C4-2B (cell line): ENCODE results near the gene TDRD3.

Experiments
- ZFX ChIP-seq: fragments of 450-650 bp; IDR thresholded peaks from 2 replicates; pipeline ENCODE4 v1.6.1; 2017
- TF ChIP-seq, protein P1 (sequence below): fragments of 450-650 bp; conservative IDR thresholded peaks from 2 replicates; pipeline ENCODE4 v1.5.1; 2017; ENCODE audit warnings: mild to moderate bottlenecking

DNA sequence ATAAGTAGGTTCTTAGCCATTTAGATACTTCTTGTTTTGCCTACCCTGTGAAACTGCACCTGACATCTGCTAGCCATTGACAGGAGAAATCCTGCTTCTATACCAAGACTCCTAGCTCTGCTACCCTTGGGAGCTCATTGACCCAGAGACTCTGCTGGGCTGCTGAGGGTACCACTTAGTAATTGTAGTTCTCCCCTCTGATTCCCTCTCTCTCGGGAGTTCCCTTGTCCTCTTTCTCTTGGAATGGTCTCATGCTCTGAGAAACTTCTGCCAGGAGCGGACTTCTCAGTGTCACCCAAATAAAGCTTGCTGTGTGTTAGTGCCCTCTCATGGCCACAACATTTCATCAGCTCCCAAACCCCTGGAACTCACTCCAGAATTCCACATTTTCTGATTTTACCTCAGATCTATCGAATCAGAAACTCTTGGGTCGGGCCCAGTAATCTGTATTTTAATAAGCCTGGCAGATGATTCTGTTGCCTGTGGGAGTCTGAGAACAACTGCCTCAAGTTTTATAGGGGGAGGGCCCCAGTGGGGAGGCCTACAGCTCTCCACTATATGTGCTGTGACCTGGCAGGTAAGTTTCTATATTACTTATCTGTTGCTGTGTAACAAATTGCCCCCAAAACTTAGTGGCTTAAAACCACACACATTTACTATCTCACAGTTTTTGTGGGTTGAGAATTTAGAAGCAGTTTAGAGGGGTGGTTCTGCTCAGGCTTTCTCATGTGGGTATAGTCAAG is 221.1 kb downstream of the TDRD3 start:
- TF ChIP-seq, protein P1, sequence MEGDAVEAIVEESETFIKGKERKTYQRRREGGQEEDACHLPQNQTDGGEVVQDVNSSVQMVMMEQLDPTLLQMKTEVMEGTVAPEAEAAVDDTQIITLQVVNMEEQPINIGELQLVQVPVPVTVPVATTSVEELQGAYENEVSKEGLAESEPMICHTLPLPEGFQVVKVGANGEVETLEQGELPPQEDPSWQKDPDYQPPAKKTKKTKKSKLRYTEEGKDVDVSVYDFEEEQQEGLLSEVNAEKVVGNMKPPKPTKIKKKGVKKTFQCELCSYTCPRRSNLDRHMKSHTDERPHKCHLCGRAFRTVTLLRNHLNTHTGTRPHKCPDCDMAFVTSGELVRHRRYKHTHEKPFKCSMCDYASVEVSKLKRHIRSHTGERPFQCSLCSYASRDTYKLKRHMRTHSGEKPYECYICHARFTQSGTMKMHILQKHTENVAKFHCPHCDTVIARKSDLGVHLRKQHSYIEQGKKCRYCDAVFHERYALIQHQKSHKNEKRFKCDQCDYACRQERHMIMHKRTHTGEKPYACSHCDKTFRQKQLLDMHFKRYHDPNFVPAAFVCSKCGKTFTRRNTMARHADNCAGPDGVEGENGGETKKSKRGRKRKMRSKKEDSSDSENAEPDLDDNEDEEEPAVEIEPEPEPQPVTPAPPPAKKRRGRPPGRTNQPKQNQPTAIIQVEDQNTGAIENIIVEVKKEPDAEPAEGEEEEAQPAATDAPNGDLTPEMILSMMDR: peak; percentile 56
- TF ChIP-seq ZFX: no peak
